Astrocyte (in vitro differentiated cells and primary cell): ENCODE data around the gene ACTR5. TPM values are rescaled to one million over a fixed set of nuclear protein-coding genes. Genes with fewer than 3 reads are reported as not detected.
A peak's percentile ranks its signal among the peaks of the same experiment; 100 is the strongest.

Experiments used
- DNase-seq: peaks from one replicate; pipeline ENCODE4 v3.0.0-alpha.2; 2010; ENCODE audit warnings: low read depth
- FAIRE-seq: peaks from 2 replicates; lab custom pipeline; 2011; peaks lifted over from hg19 to GRCh38; lab: Jason Lieb, UNC
- H2AFZ ChIP-seq: 2 replicates; pipeline ENCODE4 v1.6.0; 2012; ENCODE audit warnings: low read depth, low read length, inconsistent platforms
- H3K27ac ChIP-seq: 2 replicates; pipeline ENCODE4 v1.5.1; 2011; ENCODE audit warnings: low read depth, low read length, inconsistent platforms
- H3K27me3 ChIP-seq: 2 replicates; pipeline ENCODE4 v1.6.0; 2011; ENCODE audit warnings: low read length, inconsistent platforms; ENCODE audit not compliant: insufficient read depth
- H3K36me3 ChIP-seq: 2 replicates; pipeline ENCODE4 v1.5.1; 2011; ENCODE audit warnings: low read length, inconsistent platforms; ENCODE audit not compliant: insufficient read depth
- H3K4me1 ChIP-seq: 2 replicates; pipeline ENCODE4 v1.5.1; 2011; ENCODE audit warnings: low read length, inconsistent platforms; ENCODE audit not compliant: insufficient read depth
- H3K4me2 ChIP-seq: 2 replicates; pipeline ENCODE4 v1.6.0; 2012; ENCODE audit warnings: low read length, inconsistent platforms
- H3K4me3 ChIP-seq: 2 replicates; pipeline ENCODE4 v1.5.1; 2011; ENCODE audit warnings: low read depth, mild to moderate bottlenecking, low read length, inconsistent platforms; ENCODE audit not compliant: insufficient read depth
- H3K79me2 ChIP-seq: 2 replicates; pipeline ENCODE4 v1.6.0; 2012; ENCODE audit warnings: mild to moderate bottlenecking, low read length, inconsistent platforms; ENCODE audit not compliant: insufficient read depth
- H3K9ac ChIP-seq: 2 replicates; pipeline ENCODE4 v1.6.0; 2012; ENCODE audit warnings: mild to moderate bottlenecking, low read length, inconsistent platforms
- H3K9me3 ChIP-seq: 2 replicates; pipeline ENCODE4 v1.5.1; 2012; ENCODE audit warnings: low read depth, mild to moderate bottlenecking, low read length, inconsistent platforms; ENCODE audit not compliant: insufficient read depth
- H4K20me1 ChIP-seq: 2 replicates; pipeline ENCODE4 v1.6.0; 2012; ENCODE audit warnings: low read length, inconsistent platforms; ENCODE audit not compliant: insufficient read depth
- H3K27ac Mint-ChIP-seq: one replicate; pipeline ENCODE4 v1.8.0; 2021; ENCODE audit warnings: mild to moderate bottlenecking, mixed read lengths; ENCODE audit not compliant: unreplicated experiment
- H3K27me3 Mint-ChIP-seq: one replicate; pipeline ENCODE4 v1.8.0; 2021; ENCODE audit warnings: low read depth, mixed read lengths; ENCODE audit not compliant: unreplicated experiment
- H3K36me3 Mint-ChIP-seq: one replicate; pipeline ENCODE4 v1.8.0; 2021; ENCODE audit warnings: low read depth, mixed read lengths; ENCODE audit not compliant: unreplicated experiment
- H3K4me1 Mint-ChIP-seq: one replicate; pipeline ENCODE4 v1.8.0; 2021; ENCODE audit warnings: low read depth, mixed read lengths; ENCODE audit not compliant: unreplicated experiment
- H3K4me3 Mint-ChIP-seq: one replicate; pipeline ENCODE4 v1.8.0; 2021; ENCODE audit warnings: mild to moderate bottlenecking, moderate library complexity, mixed read lengths; ENCODE audit not compliant: unreplicated experiment
- H3K9me3 Mint-ChIP-seq: one replicate; pipeline ENCODE4 v1.8.0; 2021; ENCODE audit warnings: mild to moderate bottlenecking, mixed read lengths; ENCODE audit not compliant: unreplicated experiment
- CTCF ChIP-seq: IDR thresholded peaks from 2 replicates; pipeline ENCODE4 v1.5.1; 2011; ENCODE audit warnings: low read depth, mild to moderate bottlenecking, inconsistent platforms, low read length, moderate library complexity; ENCODE audit not compliant: insufficient read depth
- EZH2 ChIP-seq: IDR thresholded peaks from 2 replicates; pipeline ENCODE4 v1.6.1; 2012; ENCODE audit warnings: mild to moderate bottlenecking, low read length, inconsistent platforms; ENCODE audit not compliant: insufficient read depth
- total RNA-seq: library from RNA; stranded (reverse); gene quantifications from 2 replicates; pipeline ENCODE4 v1.2.1, GENCODE V29; 2021

Gene ACTR5
- total RNA-seq, 1 donor from 2014 or later = 4.0 TPM

DNA sequence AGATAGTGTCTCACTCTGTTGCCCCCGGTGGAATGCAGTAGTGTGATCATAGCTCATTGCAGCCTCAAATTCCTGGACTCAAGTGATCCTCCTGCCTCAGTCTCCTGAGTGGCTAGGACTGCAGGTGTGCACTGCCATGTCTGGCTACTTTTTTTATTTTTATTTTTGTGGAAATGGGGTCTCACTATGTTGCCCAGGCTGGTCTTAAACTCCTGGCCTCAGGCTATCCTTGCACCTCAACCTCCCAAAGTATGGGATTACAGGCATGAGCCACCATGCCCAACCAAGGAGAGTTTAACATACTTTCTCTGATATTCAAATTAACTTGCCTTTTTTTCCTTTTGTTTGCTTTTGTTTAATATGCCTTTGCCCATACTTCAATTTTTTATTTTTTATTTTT is 10.4 kb upstream of the ACTR5 start:
- H3K4me3 Mint-ChIP-seq = no peak overlapping the region
- Histone ChIP-seq H3K36me3 (no peaks in the 10 kb centered on the region), H3K27me3 (peaks cover 52% of the 10 kb centered on the region), H3K9ac (no peak overlapping the region), H3K4me2 (no peak overlapping the region), H3K9me3 (no peaks in the 10 kb centered on the region), H2AFZ (no peak overlapping the region), H4K20me1 (no peaks in the 10 kb centered on the region), H3K27ac (no peak overlapping the region), H3K79me2 (no peaks in the 10 kb centered on the region), H3K4me1 (no peaks in the 10 kb centered on the region), H3K4me3 (no peak overlapping the region)
- FAIRE-seq (no peak), DNase-seq (no peak)
- TF ChIP-seq CTCF (no peak), EZH2 (no peak)
- H3K4me1 Mint-ChIP-seq = no peaks in the 10 kb centered on the region
- peaks cover 80% of the 10 kb centered on the region for H3K27me3 Mint-ChIP-seq
- no peak overlapping the region for H3K27ac Mint-ChIP-seq
- peaks cover 11% of the 10 kb centered on the region for H3K9me3 Mint-ChIP-seq
- H3K36me3 Mint-ChIP-seq = no peaks in the 10 kb centered on the region

DNA sequence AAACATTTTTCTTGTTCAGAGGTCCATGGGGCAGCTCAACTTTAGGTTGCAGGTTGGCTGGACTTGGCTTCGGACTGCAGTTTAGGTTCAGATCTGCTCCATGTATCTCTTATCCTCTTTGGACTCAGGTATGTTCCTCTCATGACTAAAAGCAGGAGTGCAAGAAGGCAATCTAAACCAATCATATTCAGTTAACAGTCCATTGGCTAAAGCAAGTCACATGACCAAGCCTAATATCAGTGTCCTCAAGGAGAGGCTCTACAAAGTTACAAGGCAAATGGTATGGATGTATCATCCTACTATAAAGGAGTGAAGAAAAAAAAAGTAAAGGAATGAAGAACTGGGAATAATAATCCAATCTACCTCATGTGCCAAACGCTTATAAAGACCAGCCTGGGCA is 2.5 kb upstream of the ACTR5 start:
- Mint-ChIP-seq H3K4me3 (no peak overlapping the region), H3K36me3 (no peaks in the 10 kb centered on the region), H3K4me1 (peaks cover 7% of the 10 kb centered on the region), H3K27ac (no peak overlapping the region), H3K9me3 (no peaks in the 10 kb centered on the region), H3K27me3 (peaks cover 34% of the 10 kb centered on the region)
- no peaks in the 10 kb centered on the region for H3K9me3 ChIP-seq
- H4K20me1 ChIP-seq = peaks cover 11% of the 10 kb centered on the region
- H3K36me3 ChIP-seq = no peaks in the 10 kb centered on the region
- H3K79me2 ChIP-seq = peaks cover 12% of the 10 kb centered on the region
- H3K27me3 ChIP-seq = peaks cover 21% of the 10 kb centered on the region
- no peak overlapping the region for H3K9ac ChIP-seq
- no peak overlapping the region for H2AFZ ChIP-seq
- no peak overlapping the region for H3K4me2 ChIP-seq
- no peak for FAIRE-seq
- H3K27ac ChIP-seq = no peak overlapping the region
- H3K4me3 ChIP-seq = no peak overlapping the region
- TF ChIP-seq EZH2 = no peak
- no peak for TF ChIP-seq CTCF
- peaks cover 15% of the 10 kb centered on the region for H3K4me1 ChIP-seq
- no peak for DNase-seq

DNA sequence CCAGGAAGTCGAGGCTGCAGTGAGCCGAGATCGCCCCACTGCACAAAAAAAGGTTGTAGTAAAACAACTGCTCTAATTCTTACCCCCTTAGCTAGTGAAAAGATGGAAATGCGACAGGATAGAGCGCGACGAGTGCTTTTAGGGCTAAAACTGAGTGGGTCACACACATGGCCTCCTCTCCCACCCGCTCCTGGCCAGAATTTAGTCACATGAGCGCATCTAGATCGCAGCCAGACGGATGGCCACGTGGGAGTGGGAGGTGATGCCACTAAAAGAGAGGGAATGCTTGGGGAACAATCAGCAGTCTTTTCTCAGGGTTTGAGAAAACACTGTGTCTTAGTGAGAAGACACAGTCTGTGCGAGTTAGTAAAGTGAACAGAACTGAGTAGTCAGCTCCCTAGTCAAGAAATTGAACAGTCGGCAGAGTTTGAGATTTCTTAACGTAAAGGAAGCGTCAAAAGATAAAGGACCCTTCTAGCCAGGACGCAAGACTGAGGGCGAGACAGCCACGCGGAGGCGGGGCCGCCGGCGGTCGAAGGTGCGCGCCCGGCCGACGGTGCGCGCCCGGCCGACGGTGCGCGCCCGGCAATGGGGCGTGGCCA is 664 bp upstream of the ACTR5 start:
- H3K9me3 ChIP-seq = no peaks in the 10 kb centered on the region
- peak overlapping the region; percentile 91 for H2AFZ ChIP-seq
- DNase-seq (no peak), FAIRE-seq (no peak)
- peaks cover 25% of the 10 kb centered on the region for H4K20me1 ChIP-seq
- H3K4me1 ChIP-seq = peaks cover 15% of the 10 kb centered on the region
- H3K36me3 ChIP-seq = peaks cover 6% of the 10 kb centered on the region
- Mint-ChIP-seq H3K27ac (peak overlapping the region; percentile 21), H3K27me3 (peaks cover 16% of the 10 kb centered on the region), H3K4me1 (peaks cover 7% of the 10 kb centered on the region), H3K9me3 (no peaks in the 10 kb centered on the region), H3K4me3 (peak overlapping the region; percentile 96), H3K36me3 (no peaks in the 10 kb centered on the region)
- H3K27ac ChIP-seq = no peak overlapping the region
- TF ChIP-seq CTCF = no peak
- no peak for TF ChIP-seq EZH2
- peaks cover 15% of the 10 kb centered on the region for H3K79me2 ChIP-seq
- H3K4me3 ChIP-seq = peak overlapping the region; percentile 94
- H3K27me3 ChIP-seq = peaks cover 5% of the 10 kb centered on the region
- H3K9ac ChIP-seq = peak overlapping the region; percentile 85
- peak overlapping the region; percentile 99 for H3K4me2 ChIP-seq
